ENCODE measurements around the gene DTX1.

DTX1 gene

GRCh38 chr12:113056631-113057488 is at the start of gene DTX1:
Gene DTX1, plus strand, starts transcription at chr12:113056730. Its CDS starts 1,463 bp downstream, at chr12:113058193.
- H3K36me3 ChIP-seq (ENCODE audit: insufficient read depth, low read length): no peaks in the 10 kb centered on the region
- H2AFZ ChIP-seq (ENCODE audit: low read depth, low read length): peak within 1 kb of the TSS; percentile 78
- H3K27me3 ChIP-seq (ENCODE audit: insufficient read depth, low read length): peaks cover 13% of the 10 kb centered on the region
- H3K4me1 ChIP-seq (ENCODE audit: insufficient read depth, low read length): no peaks in the 10 kb centered on the region
- peak within 1 kb of the TSS; percentile 43 for H3K4me3 ChIP-seq (ENCODE audit: low read length)
- no peaks in the 10 kb centered on the region for H3K9me3 ChIP-seq (ENCODE audit: low read length)

GRCh38 chr12:113007166-113007565 is 49.4 kb upstream of the DTX1 start:
- no peaks in the 10 kb centered on the region for H3K9me3 ChIP-seq (ENCODE audit: low read length)
- H3K4me1 ChIP-seq (ENCODE audit: insufficient read depth, low read length): no peaks in the 10 kb centered on the region
- H3K4me3 ChIP-seq (ENCODE audit: low read length): no peak overlapping the region
- no peaks in the 10 kb centered on the region for H3K36me3 ChIP-seq (ENCODE audit: insufficient read depth, low read length)
- no peak overlapping the region for H2AFZ ChIP-seq (ENCODE audit: low read depth, low read length)
- peaks cover 8% of the 10 kb centered on the region for H3K27me3 ChIP-seq (ENCODE audit: insufficient read depth, low read length)

- H3K4me1 ChIP-seq (ENCODE audit: insufficient read depth, low read length): peaks cover 5% of the 10 kb centered on the region
- no peak overlapping the region for H3K4me3 ChIP-seq (ENCODE audit: low read length)
- no peak overlapping the region for H2AFZ ChIP-seq (ENCODE audit: low read depth, low read length)
- H3K27me3 ChIP-seq (ENCODE audit: insufficient read depth, low read length): no peaks in the 10 kb centered on the region
- H3K9me3 ChIP-seq (ENCODE audit: low read length): no peaks in the 10 kb centered on the region
- no peaks in the 10 kb centered on the region for H3K36me3 ChIP-seq (ENCODE audit: insufficient read depth, low read length)
Observed at GRCh38 chr12:113010701-113011100, 45.8 kb upstream of the DTX1 start.

- no peak overlapping the region for H3K4me3 ChIP-seq (ENCODE audit: low read length)
- no peaks in the 10 kb centered on the region for H3K9me3 ChIP-seq (ENCODE audit: low read length)
- H3K27me3 ChIP-seq (ENCODE audit: insufficient read depth, low read length): no peaks in the 10 kb centered on the region
- H2AFZ ChIP-seq (ENCODE audit: low read depth, low read length): no peak overlapping the region
- H3K36me3 ChIP-seq (ENCODE audit: insufficient read depth, low read length): no peaks in the 10 kb centered on the region
- peaks cover 5% of the 10 kb centered on the region for H3K4me1 ChIP-seq (ENCODE audit: insufficient read depth, low read length)
Observed at GRCh38 chr12:113014565-113014964, 42.0 kb upstream of the DTX1 start.

- H2AFZ ChIP-seq (ENCODE audit: low read depth, low read length): no peak overlapping the region
- H3K36me3 ChIP-seq (ENCODE audit: insufficient read depth, low read length): no peaks in the 10 kb centered on the region
- no peak overlapping the region for H3K4me3 ChIP-seq (ENCODE audit: low read length)
- H3K9me3 ChIP-seq (ENCODE audit: low read length): no peaks in the 10 kb centered on the region
- peaks cover 5% of the 10 kb centered on the region for H3K4me1 ChIP-seq (ENCODE audit: insufficient read depth, low read length)
- no peaks in the 10 kb centered on the region for H3K27me3 ChIP-seq (ENCODE audit: insufficient read depth, low read length)
Observed at GRCh38 chr12:113016796-113017195, 39.7 kb upstream of the DTX1 start.

GRCh38 chr12:113019025-113019424 is 37.5 kb upstream of the DTX1 start:
- Histone ChIP-seq H3K36me3 (ENCODE audit: insufficient read depth, low read length) (no peaks in the 10 kb centered on the region), H3K4me3 (ENCODE audit: low read length) (no peak overlapping the region), H3K27me3 (ENCODE audit: insufficient read depth, low read length) (no peaks in the 10 kb centered on the region), H3K9me3 (ENCODE audit: low read length) (no peaks in the 10 kb centered on the region), H2AFZ (ENCODE audit: low read depth, low read length) (no peak overlapping the region), H3K4me1 (ENCODE audit: insufficient read depth, low read length) (peaks cover 5% of the 10 kb centered on the region)

GRCh38 chr12:113021500-113021899 is 35.0 kb upstream of the DTX1 start:
- Histone ChIP-seq H2AFZ (ENCODE audit: low read depth, low read length) (no peak overlapping the region), H3K4me3 (ENCODE audit: low read length) (no peak overlapping the region), H3K27me3 (ENCODE audit: insufficient read depth, low read length) (no peaks in the 10 kb centered on the region), H3K4me1 (ENCODE audit: insufficient read depth, low read length) (no peaks in the 10 kb centered on the region), H3K36me3 (ENCODE audit: insufficient read depth, low read length) (no peaks in the 10 kb centered on the region), H3K9me3 (ENCODE audit: low read length) (no peaks in the 10 kb centered on the region)

- Histone ChIP-seq H3K9me3 (ENCODE audit: low read length) (no peaks in the 10 kb centered on the region), H3K36me3 (ENCODE audit: insufficient read depth, low read length) (no peaks in the 10 kb centered on the region), H3K27me3 (ENCODE audit: insufficient read depth, low read length) (no peaks in the 10 kb centered on the region), H2AFZ (ENCODE audit: low read depth, low read length) (no peak overlapping the region), H3K4me1 (ENCODE audit: insufficient read depth, low read length) (no peaks in the 10 kb centered on the region), H3K4me3 (ENCODE audit: low read length) (no peak overlapping the region)
Observed at GRCh38 chr12:113022563-113023297, 33.8 kb upstream of the DTX1 start.

GRCh38 chr12:113027726-113028125 is 28.8 kb upstream of the DTX1 start:
- Histone ChIP-seq H3K36me3 (ENCODE audit: insufficient read depth, low read length) (no peaks in the 10 kb centered on the region), H3K4me3 (ENCODE audit: low read length) (no peak overlapping the region), H3K9me3 (ENCODE audit: low read length) (no peaks in the 10 kb centered on the region), H3K4me1 (ENCODE audit: insufficient read depth, low read length) (peaks cover 3% of the 10 kb centered on the region), H3K27me3 (ENCODE audit: insufficient read depth, low read length) (no peaks in the 10 kb centered on the region), H2AFZ (ENCODE audit: low read depth, low read length) (no peak overlapping the region)

- H3K9me3 ChIP-seq (ENCODE audit: low read length): no peaks in the 10 kb centered on the region
- H3K36me3 ChIP-seq (ENCODE audit: insufficient read depth, low read length): no peaks in the 10 kb centered on the region
Observed at GRCh38 chr12:113030875-113031525, 25.5 kb upstream of the DTX1 start.

GRCh38 chr12:113039911-113040445 is 16.6 kb upstream of the DTX1 start:
- Histone ChIP-seq H3K4me1 (ENCODE audit: insufficient read depth, low read length) (no peaks in the 10 kb centered on the region), H2AFZ (ENCODE audit: low read depth, low read length) (no peak overlapping the region), H3K27me3 (ENCODE audit: insufficient read depth, low read length) (no peaks in the 10 kb centered on the region), H3K4me3 (ENCODE audit: low read length) (no peak overlapping the region), H3K36me3 (ENCODE audit: insufficient read depth, low read length) (no peaks in the 10 kb centered on the region), H3K9me3 (ENCODE audit: low read length) (no peaks in the 10 kb centered on the region)

More at GRCh38 chr12:113030875-113031525, 25.5 kb upstream of the DTX1 start:
- Histone ChIP-seq H2AFZ (ENCODE audit: low read depth, low read length) (no peak overlapping the region), H3K4me1 (ENCODE audit: insufficient read depth, low read length) (peaks cover 3% of the 10 kb centered on the region), H3K4me3 (ENCODE audit: low read length) (no peak overlapping the region), H3K27me3 (ENCODE audit: insufficient read depth, low read length) (no peaks in the 10 kb centered on the region)

GRCh38 chr12:113040722-113041171 is 15.8 kb upstream of the DTX1 start:
- H3K27me3 ChIP-seq (ENCODE audit: insufficient read depth, low read length): peaks cover 4% of the 10 kb centered on the region
- no peaks in the 10 kb centered on the region for H3K9me3 ChIP-seq (ENCODE audit: low read length)
- H2AFZ ChIP-seq (ENCODE audit: low read depth, low read length): no peak overlapping the region
- H3K4me3 ChIP-seq (ENCODE audit: low read length): no peak overlapping the region
- no peaks in the 10 kb centered on the region for H3K36me3 ChIP-seq (ENCODE audit: insufficient read depth, low read length)
- H3K4me1 ChIP-seq (ENCODE audit: insufficient read depth, low read length): no peaks in the 10 kb centered on the region

- H3K36me3 ChIP-seq (ENCODE audit: insufficient read depth, low read length): no peaks in the 10 kb centered on the region
- no peak overlapping the region for H3K4me3 ChIP-seq (ENCODE audit: low read length)
- H2AFZ ChIP-seq (ENCODE audit: low read depth, low read length): no peak overlapping the region
- H3K4me1 ChIP-seq (ENCODE audit: insufficient read depth, low read length): no peaks in the 10 kb centered on the region
- H3K27me3 ChIP-seq (ENCODE audit: insufficient read depth, low read length): peaks cover 6% of the 10 kb centered on the region
- no peaks in the 10 kb centered on the region for H3K9me3 ChIP-seq (ENCODE audit: low read length)
Observed at GRCh38 chr12:113041560-113041959, 15.0 kb upstream of the DTX1 start.
